HG02763 (cell line): Measurements from ENCODE around the gene SPAG9.

Source experiments
- ATAC-seq: cut with Tn5 transposase; IDR thresholded peaks from one replicate; pipeline ENCODE4 v1.9.1; 2021; ENCODE audit warnings: mild to moderate bottlenecking, moderate library complexity; ENCODE audit not compliant: unreplicated experiment

Gene SPAG9

GRCh38 chr17:50959341-50959740 lies 161.3 kb downstream of the SPAG9 start:
- ATAC-seq, result no peak

GRCh38 chr17:50957600-50958575 lies 162.8 kb downstream of the SPAG9 start:
- no peak for ATAC-seq

- no peak for ATAC-seq
Observed at GRCh38 chr17:50956750-50957523, 163.7 kb downstream of the SPAG9 start.

- ATAC-seq, result no peak
Observed at GRCh38 chr17:50956409-50956749, 164.3 kb downstream of the SPAG9 start.

DNA sequence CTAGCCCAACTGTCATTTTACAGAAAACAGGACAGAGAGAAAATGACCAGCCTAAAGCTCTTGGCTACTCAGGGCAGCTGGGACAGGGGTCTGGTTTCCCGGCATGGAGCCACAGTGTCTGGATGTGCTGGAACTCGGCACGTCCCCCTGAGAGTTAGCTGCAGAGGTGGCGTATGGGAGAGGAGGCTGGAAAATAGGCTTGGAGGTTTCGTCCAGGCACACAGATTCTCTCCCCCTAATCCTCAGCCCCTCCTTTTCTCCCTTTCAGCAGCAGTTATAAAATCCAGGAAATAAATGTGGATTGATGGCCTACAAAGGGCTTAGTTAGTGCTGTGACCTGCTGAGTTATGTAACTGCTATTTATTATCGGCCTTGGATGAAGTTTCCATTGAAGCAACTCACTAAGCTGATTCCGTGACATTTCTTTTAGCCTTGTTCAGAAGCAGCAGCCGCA lies 165.0 kb downstream of the SPAG9 start:
- ATAC-seq, result no peak

- no peak for ATAC-seq
Observed at GRCh38 chr17:50955160-50955559, 165.5 kb downstream of the SPAG9 start.

DNA sequence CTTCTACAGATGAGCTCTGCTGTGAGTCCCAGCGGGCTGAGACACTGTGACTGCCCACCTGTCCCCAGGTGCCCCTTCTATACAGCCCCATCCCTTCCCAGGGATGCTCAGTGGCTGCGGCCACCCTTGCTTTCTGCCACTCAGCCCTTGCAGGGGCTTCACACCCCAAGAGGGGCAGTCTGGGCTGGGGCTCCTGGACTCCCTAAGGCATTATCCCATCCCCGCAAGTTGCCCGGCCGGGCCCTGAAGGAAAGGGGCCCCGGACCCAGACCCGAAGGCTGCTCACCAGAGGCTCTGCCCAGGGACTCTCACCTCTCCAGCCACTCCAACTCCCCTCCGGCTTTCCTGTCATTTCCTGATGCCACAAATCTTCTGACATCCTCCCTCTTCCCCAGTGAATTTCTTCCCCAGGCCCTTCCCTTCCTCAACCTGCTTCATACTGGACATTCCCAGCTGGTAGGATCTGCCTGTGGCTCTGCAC lies 166.0 kb downstream of the SPAG9 start:
- no peak for ATAC-seq

DNA sequence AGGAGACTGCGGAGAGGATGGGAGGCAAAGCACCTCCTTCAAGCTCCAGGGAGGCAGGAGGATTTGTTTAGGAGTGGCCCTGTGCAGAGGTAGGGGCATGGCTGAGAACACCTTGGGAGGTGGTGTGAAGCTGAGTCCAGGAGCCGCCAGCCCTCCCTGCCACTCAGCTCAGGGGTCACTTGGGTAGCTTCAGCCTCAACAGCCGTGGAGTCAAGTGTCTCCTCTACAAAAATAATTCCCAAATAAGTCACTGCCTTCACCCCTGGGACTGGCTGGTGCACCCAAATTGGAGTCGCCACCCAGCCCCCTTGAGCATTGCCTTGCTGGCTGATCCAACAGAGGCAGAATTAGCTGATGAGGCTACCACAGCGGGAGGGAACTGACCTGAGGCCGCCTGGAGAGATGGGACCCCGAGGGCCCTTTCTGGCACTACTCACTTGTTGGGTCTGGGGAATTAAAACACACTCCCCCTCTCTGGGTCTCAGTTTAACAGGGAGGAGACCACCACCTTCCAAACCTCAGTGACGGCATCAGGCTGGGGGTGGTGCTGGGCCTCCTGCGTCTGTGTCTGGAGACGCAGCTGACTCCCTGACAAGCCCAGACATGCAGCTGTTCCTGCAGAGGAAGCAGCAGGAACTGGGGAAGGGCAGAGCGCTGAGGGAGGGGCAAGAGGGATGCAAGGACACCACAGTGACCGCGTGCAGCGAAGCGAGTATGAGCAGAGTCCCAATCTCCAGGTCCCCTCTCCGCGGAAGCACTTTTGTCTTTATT lies 166.7 kb downstream of the SPAG9 start:
- ATAC-seq, result no peak

GRCh38 chr17:50953518-50953830 lies 167.2 kb downstream of the SPAG9 start:
- no peak for ATAC-seq

GRCh38 chr17:50952889-50953288 lies 167.8 kb downstream of the SPAG9 start:
- ATAC-seq, result no peak

- no peak for ATAC-seq
Observed at GRCh38 chr17:50952013-50952412, 168.7 kb downstream of the SPAG9 start.

- no peak for ATAC-seq
Observed at GRCh38 chr17:50949989-50950877, 170.4 kb downstream of the SPAG9 start.

GRCh38 chr17:50949128-50949988 lies 171.3 kb downstream of the SPAG9 start:
- ATAC-seq, result no peak

DNA sequence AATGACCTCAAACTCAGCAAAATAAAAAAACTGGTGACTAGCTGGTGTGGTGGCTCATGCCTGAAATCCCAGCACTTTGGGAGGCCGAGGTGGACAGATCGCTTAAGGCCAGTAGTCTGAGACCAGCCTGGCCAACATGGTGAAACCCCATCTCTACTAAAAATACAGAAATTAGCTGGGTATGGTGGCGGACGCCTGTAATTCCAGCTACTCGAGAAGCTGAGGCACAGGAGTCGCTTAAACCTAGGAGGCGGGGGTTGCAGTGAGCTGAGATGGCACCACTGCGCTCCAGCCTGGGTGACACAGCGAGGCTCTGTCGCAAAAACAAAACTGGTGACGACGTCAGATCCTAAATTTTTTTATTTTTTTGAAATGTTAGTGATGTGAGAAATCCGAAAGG lies 172.0 kb downstream of the SPAG9 start:
- ATAC-seq, result no peak

- ATAC-seq, result no peak
Observed at GRCh38 chr17:50947782-50948543, 172.7 kb downstream of the SPAG9 start.

DNA sequence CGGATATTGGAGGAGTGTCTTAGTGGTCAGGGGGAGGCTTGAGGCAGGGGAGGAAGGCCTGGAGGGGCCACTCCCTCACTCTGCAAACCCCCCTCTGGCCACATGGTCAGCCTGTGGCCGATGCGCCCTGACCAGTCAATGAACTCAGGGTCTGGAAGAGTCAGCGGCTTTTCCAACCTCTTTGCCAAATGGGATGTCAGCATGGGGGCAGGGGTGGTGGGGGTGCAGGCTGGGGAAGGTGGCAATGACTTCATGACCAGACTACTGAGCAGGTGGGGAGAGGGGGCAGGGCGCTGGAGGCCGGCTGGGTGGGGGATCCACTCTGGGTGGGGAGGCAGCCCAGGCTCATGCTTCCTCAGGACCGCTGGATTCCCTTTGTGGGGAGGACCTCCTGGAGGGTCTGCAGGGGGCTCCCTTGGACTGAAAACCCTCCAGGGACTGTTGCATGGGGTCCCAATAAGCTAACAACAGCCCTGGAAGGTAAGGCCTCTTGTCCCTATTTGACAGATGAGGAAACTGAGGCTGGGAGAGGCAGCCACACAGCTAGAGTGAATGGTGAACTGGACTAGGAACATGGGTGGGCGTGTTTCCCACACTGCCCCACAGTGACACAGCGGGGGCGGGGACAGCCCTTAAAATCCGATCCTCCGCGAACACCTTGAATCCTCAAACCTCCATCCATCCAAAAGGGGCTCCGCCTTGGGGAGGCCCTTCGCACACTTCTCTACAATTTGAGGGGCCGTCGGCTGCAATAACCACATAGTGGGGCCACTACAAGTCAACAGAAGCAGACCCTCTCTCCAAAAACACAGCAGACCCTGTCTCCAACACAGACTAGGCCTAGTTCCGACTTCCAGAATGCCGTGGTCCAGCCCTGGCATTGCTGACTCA lies 173.5 kb downstream of the SPAG9 start:
- ATAC-seq, result no peak

GRCh38 chr17:50946223-50946890 lies 174.3 kb downstream of the SPAG9 start:
- no peak for ATAC-seq
